Smooth muscle cell (in vitro differentiated cells): ENCODE data around the gene SYT1. TPM values are rescaled to one million over a fixed set of nuclear protein-coding genes. Genes with fewer than 3 reads are reported as not detected.

Source experiments
- DNase-seq: peaks from one replicate; lab custom pipeline; 2025; ENCODE audit not compliant: unreplicated experiment; lab: John Stamatoyannopoulos, UW
- H2AFZ ChIP-seq: fragments of 200-600 bp; sonication (generic); 2 replicates; pipeline ENCODE4 v1.6.0; 2016; ENCODE audit warnings: antibody characterized with exemption, low read depth, mild to moderate bottlenecking
- H3F3A ChIP-seq: fragments of 200-600 bp; sonication (generic); 2 replicates; pipeline ENCODE4 v1.6.0; 2017; ENCODE audit warnings: antibody characterized with exemption, low read depth
- H3K27ac ChIP-seq: fragments of 200-600 bp; sonication (generic); 2 replicates; pipeline ENCODE4 v1.5.1; 2016; ENCODE audit warnings: low read depth, mild to moderate bottlenecking
- H3K27me3 ChIP-seq: fragments of 200-600 bp; sonication (generic); 2 replicates; pipeline ENCODE4 v1.6.1; 2016; ENCODE audit warnings: low read depth, mild to moderate bottlenecking
- H3K36me3 ChIP-seq: fragments of 200-600 bp; sonication (generic); 2 replicates; pipeline ENCODE4 v1.5.1; 2016; ENCODE audit warnings: low read depth
- H3K4me1 ChIP-seq: fragments of 200-600 bp; sonication (generic); 2 replicates; pipeline ENCODE4 v1.5.1; 2016; ENCODE audit warnings: low read depth
- H3K4me2 ChIP-seq: fragments of 200-600 bp; sonication (generic); 2 replicates; pipeline ENCODE4 v1.6.0; 2016; ENCODE audit warnings: mild to moderate bottlenecking
- H3K4me3 ChIP-seq: fragments of 200-600 bp; sonication (generic); 2 replicates; pipeline ENCODE4 v1.5.1; 2016; ENCODE audit warnings: mild to moderate bottlenecking
- H3K79me2 ChIP-seq: fragments of 200-600 bp; sonication (generic); 2 replicates; pipeline ENCODE4 v1.6.0; 2016; ENCODE audit warnings: low read depth, mild to moderate bottlenecking
- H3K9ac ChIP-seq: fragments of 200-600 bp; sonication (generic); 2 replicates; pipeline ENCODE4 v1.6.0; 2016; ENCODE audit warnings: low read depth
- H3K9me3 ChIP-seq: fragments of 200-600 bp; sonication (generic); replicated peaks from 2 replicates; pipeline ENCODE4 v1.5.1; 2016; ENCODE audit warnings: low read depth
- H4K20me1 ChIP-seq: fragments of 200-600 bp; sonication (generic); 2 replicates; pipeline ENCODE4 v1.6.0; 2016; ENCODE audit warnings: low read depth
- CTCF ChIP-seq: fragments of 200-600 bp; sonication (generic); IDR thresholded peaks from 2 replicates; pipeline ENCODE4 v1.5.1; 2017; ENCODE audit warnings: borderline replicate concordance, mild to moderate bottlenecking, antibody characterized with exemption; ENCODE audit not compliant: insufficient read depth, poor library complexity, severe bottlenecking
- WGBS: methylation state at CpG from one replicate; pipeline ENCODE4 v1.1.7; 2016; ENCODE audit warnings: low lambda C conversion rate; 5-methylcytosine and 5-hydroxymethylcytosine counted together
- polyA plus RNA-seq: library from polyadenylated mRNA; unstranded; fragments of >200 nt; fragmentation: Nextera tagmentation; extraction: Ambion mirVana; gene quantifications from 2 replicates; pipeline ENCODE4 v1.2.1, GENCODE V29; 2016
- total RNA-seq: library from RNA; depleted of rRNA; stranded (reverse); fragments of >200 nt; gene quantifications from 2 replicates; pipeline ENCODE4 v1.2.3, GENCODE V29; 2014

SYT1 gene
- total and polyA plus RNA-seq, 2 experiments from 2014 or later: 5.2 to 10.2 TPM

- no peak overlapping the region for H3K4me3 ChIP-seq
- 88% methylated on average over 1 of the region's 1 CpG for WGBS
- no peaks in the 10 kb centered on the region for H3K79me2 ChIP-seq
- peak overlapping the region; percentile 92 for H3K27ac ChIP-seq
- no peak overlapping the region for H3K9ac ChIP-seq
- H4K20me1 ChIP-seq: no peaks in the 10 kb centered on the region
- DNase-seq: no peak
- H3F3A ChIP-seq: peaks cover 4% of the 10 kb centered on the region
- peak overlapping the region; percentile 29 for H2AFZ ChIP-seq
- no peaks in the 10 kb centered on the region for H3K27me3 ChIP-seq
- H3K4me1 ChIP-seq: peaks cover 56% of the 10 kb centered on the region
- peak overlapping the region; percentile 46 for H3K4me2 ChIP-seq
- no peak for TF ChIP-seq CTCF
- no peaks in the 10 kb centered on the region for H3K36me3 ChIP-seq
- no peaks in the 10 kb centered on the region for H3K9me3 ChIP-seq
Measured at GRCh38 chr12:79421236-79421740, 556.7 kb downstream of the SYT1 start.

GRCh38 chr12:79422060-79422812 is 557.7 kb downstream of the SYT1 start:
- H3K4me2 ChIP-seq: peak overlapping the region; percentile 46
- H3K9ac ChIP-seq: peak overlapping the region; percentile 89
- H3K4me3 ChIP-seq: no peak overlapping the region
- H3K27ac ChIP-seq: peak overlapping the region; percentile 92
- H3K4me1 ChIP-seq: peaks cover 51% of the 10 kb centered on the region
- 79% methylated on average over 3 of the region's 3 CpGs for WGBS
- no peaks in the 10 kb centered on the region for H3K79me2 ChIP-seq
- no peak for TF ChIP-seq CTCF
- no peak for DNase-seq
- H3K27me3 ChIP-seq: no peaks in the 10 kb centered on the region
- no peaks in the 10 kb centered on the region for H3K9me3 ChIP-seq
- H3K36me3 ChIP-seq: no peaks in the 10 kb centered on the region
- no peaks in the 10 kb centered on the region for H4K20me1 ChIP-seq
- peak overlapping the region; percentile 35 for H2AFZ ChIP-seq
- peaks cover 4% of the 10 kb centered on the region for H3F3A ChIP-seq

- DNase-seq: no peak
- no peaks in the 10 kb centered on the region for H3K27me3 ChIP-seq
- H3K79me2 ChIP-seq: no peaks in the 10 kb centered on the region
- H3K4me1 ChIP-seq: peaks cover 51% of the 10 kb centered on the region
- peaks cover 4% of the 10 kb centered on the region for H3F3A ChIP-seq
- H3K4me2 ChIP-seq: peak overlapping the region; percentile 37
- 91% methylated on average over 3 of the region's 3 CpGs for WGBS
- no peak overlapping the region for H3K4me3 ChIP-seq
- H3K9me3 ChIP-seq: no peaks in the 10 kb centered on the region
- H3K27ac ChIP-seq: peak overlapping the region; percentile 92
- H4K20me1 ChIP-seq: no peaks in the 10 kb centered on the region
- H3K36me3 ChIP-seq: no peaks in the 10 kb centered on the region
- no peak overlapping the region for H2AFZ ChIP-seq
- H3K9ac ChIP-seq: peak overlapping the region; percentile 89
- no peak for TF ChIP-seq CTCF
Measured at GRCh38 chr12:79423560-79423959, 559.0 kb downstream of the SYT1 start.
